Measurements from ENCODE around the gene GYS1.
"Not testable (repeated sequence)": the region's sequence is repeated elsewhere in the genome, so short reads cannot be mapped to it uniquely, and the experiment has no call there.

GRCh38 chr19:49024233-49024632 lies 31.1 kb upstream of the GYS1 start, which contains the start of gene CGB3:
- TF ChIP-seq REST (IDR thresholded peaks at IDR 0.05; ENCODE audit: unreplicated experiment); CTCF (conservative IDR thresholded peaks at IDR 0.05; ENCODE audit: low read depth in 2 of 2); CREB1 (CRISPR knock-in tag; IDR thresholded peaks at IDR 0.05; ENCODE audit: low read depth); EZH2 (IDR thresholded peaks at IDR 0.05; ENCODE audit: low read depth, unreplicated experiment); POLR2AphosphoS5 (IDR thresholded peaks at IDR 0.05; ENCODE audit: low read depth): not testable (repeated sequence)
